Mucosa of descending colon (tissue), 3 donors: ENCODE results near the gene LMO2. TPM values are rescaled to one million over a fixed set of nuclear protein-coding genes. Genes with fewer than 3 reads are reported as not detected.

Experiments
- ATAC-seq: fragments of 200-7000 bp; cut with Tn5 transposase; one replicate; pipeline ENCODE4 v1.9.1; 2020; ENCODE audit warnings: mild to moderate bottlenecking, moderate library complexity
- DNase-seq, 3 donors: peaks; one replicate each; pipeline ENCODE4 v3.0.0-alpha.2; 2020
- H3K36me3 ChIP-seq: fragments of 200-600 bp; one replicate; pipeline ENCODE4 v1.8.0; 2021; ENCODE audit warnings: low read depth, mild to moderate bottlenecking
- H3K4me1 ChIP-seq: fragments of 200-600 bp; one replicate; pipeline ENCODE4 v1.8.0; 2021; ENCODE audit warnings: low read depth, mild to moderate bottlenecking
- H3K4me3 ChIP-seq: fragments of 200-600 bp; one replicate; pipeline ENCODE4 v1.8.0; 2021; ENCODE audit warnings: mild to moderate bottlenecking
- H3K9me3 ChIP-seq: fragments of 200-600 bp; one replicate; pipeline ENCODE4 v1.8.0; 2021; ENCODE audit warnings: mild to moderate bottlenecking
- CTCF ChIP-seq: fragments of 200-600 bp; IDR thresholded peaks from one replicate; pipeline ENCODE4 v1.8.0; 2022; ENCODE audit warnings: antibody characterized with exemption, mild to moderate bottlenecking
- intact Hi-C, 2 donors: fragments of 100-400 bp; cut with DNase I in 1 of 2; cut with micrococcal nuclease in 1 of 2; formaldehyde crosslinking; loops; one replicate each; pipeline versions ENCODE4 v1.11.0 to v1.11.1; 2022; cut with DNase I, micrococcal nuclease
- total RNA-seq, 3 donors: library from RNA; stranded (reverse); fragmentation: NEBNext Ultra II Directional in 2 of 3; extraction: Animal tissue kit (Norgen Biotek cat#: 25700) in 2 of 3; gene quantifications; one replicate each; pipeline versions ENCODE4 v1.2.1 to v1.2.4, GENCODE V29; 2021 to 2023
- donor health status: DM: no; HTN: no; CAD: no; lungs with moderate emphysema.
- donor health status: DM: no; HTN: no; CAD: no.
- donor health status: DM: no; HTN: yes; CAD: no.

The LMO2 gene
- total RNA-seq, 3 donors from 2014 or later, result 7.5 to 12.1 (median 9.7) TPM

- intact Hi-C loops, result no loop called here
- Histone ChIP-seq H3K4me1 (no peaks in the 10 kb centered on the region), H3K4me3 (no peak overlapping the region), H3K9me3 (no peaks in the 10 kb centered on the region), H3K36me3 (no peaks in the 10 kb centered on the region)
- no peak for DNase-seq
- TF ChIP-seq CTCF, result no peak
- ATAC-seq, result no peak
These were observed 14.8 kb upstream of the LMO2 start for GRCh38 chr11:33906484-33907186.

GRCh38 chr11:33904102-33904501, 12.2 kb upstream of the LMO2 start:
- intact Hi-C loops, result no loop called here
- ATAC-seq (no peak), DNase-seq (no peak)
- H3K4me3 ChIP-seq, result no peak overlapping the region
- H3K36me3 ChIP-seq, result no peaks in the 10 kb centered on the region
- H3K9me3 ChIP-seq, result no peaks in the 10 kb centered on the region
- no peaks in the 10 kb centered on the region for H3K4me1 ChIP-seq
- no peak for TF ChIP-seq CTCF

- intact Hi-C loops, result no loop called here
- Histone ChIP-seq H3K4me1 (no peaks in the 10 kb centered on the region), H3K9me3 (no peaks in the 10 kb centered on the region), H3K4me3 (no peak overlapping the region), H3K36me3 (no peaks in the 10 kb centered on the region)
- ATAC-seq (no peak), DNase-seq (no peak)
- no peak for TF ChIP-seq CTCF
These were observed 8.4 kb upstream of the LMO2 start for GRCh38 chr11:33900159-33900840.

GRCh38 chr11:33899400-33900037, 7.6 kb upstream of the LMO2 start:
- no peak for TF ChIP-seq CTCF
- DNase-seq (peak in 1 of 3 donors; percentile 58), ATAC-seq (peak; percentile 61)
- Histone ChIP-seq H3K36me3 (no peaks in the 10 kb centered on the region), H3K9me3 (no peaks in the 10 kb centered on the region), H3K4me3 (no peak overlapping the region), H3K4me1 (no peaks in the 10 kb centered on the region)
- intact Hi-C loops, result no loop called here

- H3K9me3 ChIP-seq, result no peaks in the 10 kb centered on the region
- H3K36me3 ChIP-seq, result no peaks in the 10 kb centered on the region
- no peak for TF ChIP-seq CTCF
- ATAC-seq, result no peak
- DNase-seq, result no peak
- H3K4me3 ChIP-seq, result no peak overlapping the region
- H3K4me1 ChIP-seq, result no peaks in the 10 kb centered on the region
- intact Hi-C loops, result no loop called here
These were observed 7.1 kb upstream of the LMO2 start for GRCh38 chr11:33898957-33899356.
